GM18520 (cell line): ENCODE results near the gene CSGALNACT2.
"Not testable (repeated sequence)": the region's sequence is repeated elsewhere in the genome, so short reads cannot be mapped to it uniquely, and the experiment has no call there.

Source experiments
- ATAC-seq: cut with Tn5 transposase; IDR thresholded peaks from one replicate; pipeline ENCODE4 v1.9.1; 2021; ENCODE audit not compliant: unreplicated experiment

The CSGALNACT2 gene

GRCh38 chr10:43137717-43138020 lies 576 bp upstream of the CSGALNACT2 start:
- no peak for ATAC-seq

- peak; percentile 7 for ATAC-seq
Measured at GRCh38 chr10:43138757-43139241, 554 bp downstream of the CSGALNACT2 start.

GRCh38 chr10:43141421-43141820 lies 3.2 kb downstream of the CSGALNACT2 start:
- no peak for ATAC-seq

GRCh38 chr10:43145311-43145710 lies 7.1 kb downstream of the CSGALNACT2 start:
- no peak for ATAC-seq

- ATAC-seq, result not testable (repeated sequence)
Measured at GRCh38 chr10:43145936-43146335, 7.7 kb downstream of the CSGALNACT2 start.

- ATAC-seq, result no peak
Measured at GRCh38 chr10:43151371-43151770, 13.1 kb downstream of the CSGALNACT2 start.

- ATAC-seq, result no peak
Measured at GRCh38 chr10:43153901-43154300, 15.7 kb downstream of the CSGALNACT2 start.

- no peak for ATAC-seq
Measured at GRCh38 chr10:43155221-43155620, 17.0 kb downstream of the CSGALNACT2 start.

- ATAC-seq, result no peak
Measured at GRCh38 chr10:43155741-43156140, 17.5 kb downstream of the CSGALNACT2 start.

GRCh38 chr10:43156590-43157341 lies 18.5 kb downstream of the CSGALNACT2 start:
- ATAC-seq, result no peak

GRCh38 chr10:43158636-43159035 lies 20.4 kb downstream of the CSGALNACT2 start:
- no peak for ATAC-seq

- peak; percentile 35 for ATAC-seq
Measured at GRCh38 chr10:43160046-43160920, 22.0 kb downstream of the CSGALNACT2 start.

- ATAC-seq, result peak; percentile 81
Measured at GRCh38 chr10:43160921-43161255, 22.6 kb downstream of the CSGALNACT2 start.

- ATAC-seq, result no peak
Measured at GRCh38 chr10:43162604-43163003, 24.4 kb downstream of the CSGALNACT2 start.

GRCh38 chr10:43166207-43166879 lies 28.1 kb downstream of the CSGALNACT2 start:
- peak; percentile 21 for ATAC-seq

- peak; percentile 60 for ATAC-seq
Measured at GRCh38 chr10:43166880-43167497, 28.7 kb downstream of the CSGALNACT2 start.

GRCh38 chr10:43167498-43167889 lies 29.2 kb downstream of the CSGALNACT2 start:
- ATAC-seq, result no peak

- no peak for ATAC-seq
Measured at GRCh38 chr10:43170491-43170890, 32.2 kb downstream of the CSGALNACT2 start.

GRCh38 chr10:43172645-43173044 lies 34.4 kb downstream of the CSGALNACT2 start:
- no peak for ATAC-seq

GRCh38 chr10:43173120-43173519 lies 34.9 kb downstream of the CSGALNACT2 start:
- ATAC-seq, result no peak

- no peak for ATAC-seq
Measured at GRCh38 chr10:43174969-43175368, 36.7 kb downstream of the CSGALNACT2 start.
